GM19468 (cell line): ENCODE results near the gene FGF10.

Source experiments
- ATAC-seq: cut with Tn5 transposase; IDR thresholded peaks from one replicate; pipeline ENCODE4 v1.9.1; 2021; ENCODE audit warnings: mild to moderate bottlenecking, moderate library complexity, moderate number of reproducible peaks; ENCODE audit not compliant: unreplicated experiment; ENCODE audit errors: extremely low read depth

The FGF10 gene

DNA sequence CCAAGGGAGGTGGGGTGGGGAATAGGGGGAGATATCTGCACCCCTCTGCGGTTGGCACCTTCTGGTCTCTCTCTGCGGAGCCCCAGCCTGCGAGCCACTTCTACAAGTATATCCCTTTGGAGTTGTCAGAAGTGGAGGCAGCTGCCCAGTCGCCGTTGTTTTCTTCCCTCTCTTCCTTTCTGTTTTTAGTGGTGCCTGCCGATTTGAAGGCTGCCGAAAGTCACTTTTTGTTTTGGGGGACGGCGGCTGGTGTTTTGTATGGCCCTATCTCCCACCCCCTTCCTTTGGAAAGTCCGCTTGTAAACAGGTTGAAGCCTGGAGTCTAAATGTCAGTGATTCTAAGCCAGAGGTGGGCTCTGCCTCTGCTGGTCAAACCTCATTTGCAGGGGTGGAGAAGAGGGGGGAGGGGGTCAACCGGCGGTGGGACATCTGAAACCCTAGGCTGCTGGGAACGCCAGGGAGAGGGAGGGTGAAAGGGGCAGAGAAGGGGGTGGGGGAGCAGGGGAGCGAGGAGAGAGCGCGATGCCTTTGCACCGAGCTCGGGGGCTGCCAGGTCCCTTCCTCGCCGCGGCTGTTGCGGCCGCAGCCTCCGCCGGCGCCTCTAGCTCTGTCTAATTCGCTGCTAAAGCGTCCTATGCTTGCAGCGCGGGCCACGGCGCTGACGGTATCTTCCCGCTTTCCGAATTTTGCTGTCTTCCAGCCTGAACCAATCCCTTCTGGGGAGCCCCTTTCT is at the start of gene FGF10:
TSS of gene FGF10 (minus strand) at position 331 of the 733 bp plus-strand sequence. CDS start 738 bp downstream, outside the sequence.
- ATAC-seq: no peak

DNA sequence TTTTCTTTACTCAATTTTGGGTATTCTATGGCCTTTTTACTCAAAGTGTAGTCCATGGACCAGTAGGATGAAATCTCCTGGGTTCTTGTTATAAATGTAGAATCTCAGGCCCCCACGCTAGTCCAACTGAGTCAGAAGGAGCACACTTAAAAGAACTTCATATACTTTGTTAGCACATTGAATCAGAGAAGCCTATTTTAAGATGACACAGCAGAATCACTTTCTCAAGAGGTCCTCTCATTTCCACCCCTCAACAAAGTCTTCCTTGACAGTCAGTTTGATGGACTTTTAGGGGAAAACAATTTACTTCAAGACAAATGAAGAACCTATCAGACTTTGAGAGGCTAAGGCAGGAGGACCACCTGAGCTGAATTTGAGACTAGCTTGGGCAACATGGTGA is 37.7 kb upstream of the FGF10 start:
- no peak for ATAC-seq

DNA sequence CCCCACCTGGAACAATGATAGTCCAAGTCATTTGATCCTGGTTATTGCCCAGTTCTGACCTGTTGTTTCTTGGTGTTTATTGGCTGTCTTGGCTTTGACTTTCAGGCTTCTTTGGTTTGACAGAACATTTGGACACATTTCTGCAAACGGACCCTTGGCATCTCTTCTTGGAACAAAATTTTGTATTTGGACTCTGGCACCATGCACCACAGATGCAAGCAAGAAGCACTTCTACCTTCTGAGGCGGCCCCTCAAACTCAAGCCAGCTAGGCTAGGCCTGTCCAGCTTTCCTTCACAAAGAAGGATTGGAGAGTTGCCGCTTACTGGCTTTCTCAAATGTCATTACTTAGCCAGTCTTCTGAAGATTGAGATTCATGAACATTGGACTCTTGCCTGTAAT is 23.1 kb upstream of the FGF10 start:
- ATAC-seq: no peak

DNA sequence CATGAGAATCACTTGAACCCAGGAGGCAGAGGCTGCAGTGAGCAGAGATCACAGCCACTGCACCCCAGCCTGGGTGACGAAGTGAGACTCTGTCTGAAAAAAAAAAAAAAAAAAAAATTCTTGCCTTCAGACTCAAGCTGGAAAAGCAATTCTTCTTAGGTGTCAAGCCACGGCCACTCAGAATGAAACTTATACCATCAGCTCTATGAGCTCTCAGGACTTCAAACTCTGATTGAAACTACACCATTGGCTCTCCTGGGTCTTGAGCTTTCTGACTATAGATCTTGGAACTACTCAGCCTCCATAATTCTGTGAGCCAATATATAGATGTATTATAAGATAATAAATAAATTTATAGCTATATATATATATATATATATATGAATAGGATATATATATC is 12.9 kb upstream of the FGF10 start:
- ATAC-seq: no peak

DNA sequence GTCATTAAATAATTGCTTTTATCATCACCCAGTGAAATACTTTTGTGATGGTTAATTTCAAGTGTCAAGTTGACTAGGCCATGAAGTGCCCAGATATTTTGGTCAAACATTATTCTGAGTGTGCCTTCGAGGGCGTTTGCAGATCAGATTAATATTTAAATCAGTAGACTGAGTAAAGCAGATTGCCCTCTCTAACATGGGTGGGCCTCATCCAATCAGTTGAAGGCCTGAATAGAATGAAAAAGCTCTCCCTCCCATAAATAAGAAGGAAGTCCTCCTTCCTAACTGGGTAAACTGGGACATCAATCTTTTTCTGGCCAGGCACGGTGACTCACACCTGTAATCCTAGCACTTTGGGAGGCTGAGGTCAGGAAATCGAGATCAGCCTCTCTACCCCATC is 12.4 kb upstream of the FGF10 start:
- no peak for ATAC-seq

DNA sequence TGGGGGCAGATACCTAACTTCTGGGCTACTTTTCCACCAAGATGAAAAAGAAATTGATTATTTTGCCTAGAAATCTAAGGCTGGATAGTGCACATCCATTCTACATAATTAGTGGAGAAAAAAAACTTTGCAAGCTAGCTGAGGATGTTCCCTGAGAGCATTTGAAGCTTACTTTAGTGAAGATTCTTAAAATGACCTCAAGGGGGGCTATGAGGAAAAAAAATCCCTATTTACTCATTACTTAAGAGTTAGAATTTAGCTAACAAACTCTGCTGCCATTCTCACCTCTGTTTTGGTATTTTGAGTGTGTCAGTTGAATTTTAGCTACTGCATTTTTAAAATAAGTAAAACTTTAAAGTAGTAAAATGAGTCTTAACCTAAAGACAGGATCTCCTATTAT is 9.2 kb upstream of the FGF10 start:
- no peak for ATAC-seq

DNA sequence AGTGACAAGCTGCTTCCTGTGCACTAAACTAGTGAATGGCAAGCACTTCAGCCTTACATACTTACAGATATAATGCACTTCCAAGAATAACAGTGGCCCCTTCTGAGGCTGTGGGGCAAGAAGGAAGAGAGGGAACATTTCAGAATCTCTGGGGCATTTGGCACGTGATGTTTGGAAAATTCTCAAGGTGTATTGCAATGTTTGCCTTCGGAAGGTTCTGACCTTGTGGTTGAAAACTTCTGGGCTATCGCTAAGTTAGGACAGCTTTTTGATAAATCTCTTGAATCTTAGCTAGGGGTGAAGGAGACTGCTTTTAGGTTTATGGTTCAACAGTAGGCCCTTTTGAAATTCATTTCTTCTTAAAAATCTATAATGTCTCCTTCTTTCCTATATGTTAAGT is 7.1 kb upstream of the FGF10 start:
- ATAC-seq: no peak

DNA sequence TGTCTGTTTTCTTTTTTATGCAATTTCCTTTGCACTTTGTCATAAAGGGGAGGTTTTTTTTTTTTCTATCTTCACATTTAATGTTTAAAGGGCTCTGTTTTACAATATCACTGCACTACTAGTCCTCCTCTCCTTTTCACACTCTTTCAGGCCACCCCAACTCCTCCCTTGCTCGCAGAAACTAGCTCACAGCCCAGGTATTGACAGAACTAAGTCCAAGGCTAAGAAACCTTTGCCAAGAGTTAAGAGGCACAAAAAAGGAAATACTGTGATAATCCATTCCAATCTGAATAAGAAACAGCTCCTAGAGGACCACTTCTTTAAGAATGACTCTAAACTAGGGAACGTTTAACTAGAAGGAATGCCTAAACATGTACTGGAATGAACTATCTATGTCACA is 1.1 kb upstream of the FGF10 start:
- ATAC-seq: no peak

DNA sequence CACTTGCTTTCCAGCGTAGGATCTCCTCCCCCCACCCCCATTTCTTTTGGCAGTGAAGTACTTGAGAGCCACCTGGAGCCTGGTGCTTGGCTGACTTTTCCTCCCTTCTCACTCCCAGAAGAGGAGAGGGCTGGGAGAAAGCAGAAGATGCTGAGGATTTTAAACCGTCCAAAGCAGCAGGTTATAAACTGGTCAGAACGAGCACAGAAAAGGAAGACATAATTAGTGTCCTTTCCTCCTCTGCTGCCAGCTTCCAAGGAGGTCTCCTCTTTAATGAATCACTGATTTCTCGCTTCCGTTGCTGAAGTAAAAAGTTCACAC is 563 bp upstream of the FGF10 start:
- no peak for ATAC-seq

DNA sequence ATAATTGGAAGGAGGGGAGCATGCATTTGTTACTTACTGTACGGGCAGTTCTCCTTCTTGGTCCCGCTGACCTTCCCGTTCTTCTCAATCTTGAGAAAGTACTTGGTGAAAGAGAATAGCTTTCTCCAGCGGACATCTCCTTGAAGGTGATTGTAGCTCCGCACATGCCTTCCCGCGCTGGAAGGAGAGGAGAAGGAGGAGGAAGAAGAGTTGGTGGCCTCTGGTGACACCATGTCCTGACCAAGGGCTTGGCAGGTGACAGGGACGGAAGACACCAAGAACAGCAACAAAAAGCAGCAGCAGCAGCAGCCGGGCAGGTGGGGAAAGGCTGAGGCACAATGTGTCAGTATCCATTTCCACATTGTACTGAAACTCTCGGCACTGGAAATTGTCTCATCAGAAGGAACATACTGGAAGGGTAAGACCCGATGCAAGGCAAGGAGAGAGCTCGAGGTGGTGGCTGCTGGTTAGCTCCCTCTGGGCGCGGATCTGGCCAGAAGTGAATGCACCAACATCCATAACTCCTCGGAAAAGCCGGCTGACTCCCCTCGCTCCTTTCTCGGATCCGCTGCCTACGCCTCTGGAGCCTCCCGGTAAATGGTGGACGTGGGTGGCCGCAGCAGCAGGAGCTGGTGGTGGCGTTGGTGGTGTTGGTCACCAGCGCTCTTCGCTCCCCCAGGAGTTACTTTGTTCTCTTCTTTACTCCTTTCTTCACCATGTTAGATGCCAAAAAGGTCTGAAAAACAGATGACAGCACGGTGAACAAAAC is 715 bp downstream of the FGF10 start:
- ATAC-seq: no peak

DNA sequence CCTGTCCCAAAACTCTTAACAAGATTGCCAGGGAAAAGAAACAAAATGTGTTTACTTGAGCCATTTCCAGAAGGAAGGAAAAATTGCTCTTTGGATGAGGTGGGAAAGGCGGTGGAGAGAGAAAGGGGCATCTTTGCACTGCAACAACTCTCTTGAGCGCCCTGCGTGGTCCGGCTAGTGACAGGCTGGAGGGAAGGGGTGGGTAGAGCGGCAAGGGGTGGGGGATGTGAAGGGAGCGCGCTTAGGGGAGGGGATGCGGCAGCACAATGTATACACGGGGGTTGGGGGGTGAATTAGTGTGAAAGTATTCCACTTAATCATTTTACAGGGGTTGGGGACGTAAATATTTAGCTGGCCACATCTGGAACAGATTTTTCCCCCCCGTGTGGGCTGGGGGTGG is 1.3 kb downstream of the FGF10 start:
- ATAC-seq: no peak

DNA sequence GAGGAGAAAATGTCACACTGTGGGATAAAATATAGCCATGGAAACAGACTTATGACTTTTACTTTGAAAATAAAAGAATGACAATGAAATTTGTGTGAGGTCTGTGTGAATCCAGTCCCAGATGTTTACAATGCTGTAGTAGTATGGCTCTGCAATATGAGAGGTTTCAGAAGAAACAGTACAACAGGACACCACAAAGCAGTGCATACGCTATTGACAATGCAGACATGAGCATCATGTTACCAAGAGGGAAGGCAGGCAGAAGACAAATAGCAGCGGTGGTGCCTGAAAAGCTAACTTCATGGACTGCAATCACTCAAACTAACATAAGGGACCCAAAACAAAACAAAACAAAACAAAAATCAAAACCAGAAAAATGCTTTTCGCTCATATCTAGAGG is 1.8 kb downstream of the FGF10 start:
- no peak for ATAC-seq

DNA sequence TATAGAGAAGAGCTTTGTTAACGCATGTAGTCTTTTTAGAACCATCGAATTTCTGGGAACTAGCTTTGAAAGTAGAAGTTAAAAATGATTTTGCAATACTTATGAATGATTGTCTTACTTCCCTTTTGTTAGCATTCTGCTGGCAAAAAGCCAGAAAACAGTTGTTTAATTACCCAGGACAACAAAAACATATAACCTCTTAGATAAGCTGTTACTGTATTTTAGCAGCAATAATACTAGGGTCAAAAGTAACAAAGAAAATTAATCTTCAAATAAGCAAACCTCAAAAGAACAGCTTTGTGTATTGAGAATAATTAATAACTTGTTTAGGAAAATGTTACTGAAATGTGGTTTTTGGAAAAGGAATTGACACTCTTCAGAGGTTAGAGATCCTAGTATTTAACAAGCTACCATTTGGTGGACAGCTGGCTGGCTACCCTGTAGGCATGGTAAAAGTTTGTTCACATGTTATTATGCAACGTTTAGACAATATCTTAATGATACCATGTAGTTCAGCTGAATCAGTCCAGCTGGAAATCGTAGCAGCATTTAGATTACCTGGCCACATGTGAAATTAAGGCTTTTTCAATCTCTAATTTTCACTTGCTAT is 3.8 kb downstream of the FGF10 start:
- no peak for ATAC-seq

DNA sequence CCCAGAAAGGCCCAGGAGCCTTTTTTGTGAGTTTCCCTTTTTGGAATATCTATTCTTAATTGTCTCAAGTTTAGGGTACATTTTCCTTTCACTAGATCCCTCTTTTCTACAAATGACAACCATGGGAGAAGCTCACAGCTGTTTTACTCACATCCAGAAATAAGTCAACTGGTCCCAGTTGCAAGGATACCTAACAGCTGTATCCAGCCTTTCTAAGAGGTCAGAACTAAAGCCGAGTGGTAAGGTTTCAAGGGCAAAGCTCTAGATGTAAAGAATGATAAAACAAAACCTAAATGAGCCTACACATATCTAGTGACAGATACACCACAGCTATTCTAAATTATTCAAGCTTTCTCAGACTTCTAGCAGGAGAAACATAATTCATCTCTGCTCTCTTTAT is 4.4 kb downstream of the FGF10 start:
- no peak for ATAC-seq

DNA sequence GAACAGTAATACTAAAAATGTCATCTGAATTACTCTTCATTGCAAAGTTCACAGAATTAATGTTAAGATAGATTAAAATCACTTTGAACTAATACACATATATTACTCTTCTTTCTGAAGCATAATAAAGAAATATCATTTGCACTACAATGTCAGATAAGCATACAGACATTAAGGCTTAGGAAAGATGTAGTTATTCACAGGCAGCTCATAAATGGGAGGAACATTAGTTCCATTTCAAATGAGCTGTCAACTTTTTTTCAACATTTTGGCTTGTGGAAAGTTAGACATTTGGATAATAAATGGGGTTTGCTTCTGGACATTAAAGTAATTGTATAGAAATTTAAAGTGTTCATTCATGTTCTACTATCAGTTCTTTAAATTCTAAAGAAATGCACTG is 6.3 kb downstream of the FGF10 start:
- ATAC-seq: no peak

DNA sequence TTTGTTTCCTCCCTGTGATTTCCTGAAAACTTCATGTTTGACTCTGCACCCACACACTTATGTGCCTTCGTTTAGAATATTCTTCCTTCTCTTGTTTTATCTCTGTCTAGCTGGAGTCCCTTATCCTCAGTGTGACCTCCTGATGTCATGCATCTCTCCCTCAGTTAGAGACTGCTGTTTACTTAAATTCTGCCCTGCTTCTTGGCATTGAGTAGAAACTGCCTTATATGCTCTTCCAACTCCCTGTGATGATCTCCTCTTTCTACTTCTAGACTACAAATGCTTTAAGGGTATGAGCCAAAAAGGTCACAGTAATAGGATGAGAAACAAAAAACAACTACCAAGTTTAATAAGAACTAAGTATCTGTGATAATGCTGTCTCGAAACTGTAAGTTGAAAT is 12.2 kb downstream of the FGF10 start:
- ATAC-seq: no peak

DNA sequence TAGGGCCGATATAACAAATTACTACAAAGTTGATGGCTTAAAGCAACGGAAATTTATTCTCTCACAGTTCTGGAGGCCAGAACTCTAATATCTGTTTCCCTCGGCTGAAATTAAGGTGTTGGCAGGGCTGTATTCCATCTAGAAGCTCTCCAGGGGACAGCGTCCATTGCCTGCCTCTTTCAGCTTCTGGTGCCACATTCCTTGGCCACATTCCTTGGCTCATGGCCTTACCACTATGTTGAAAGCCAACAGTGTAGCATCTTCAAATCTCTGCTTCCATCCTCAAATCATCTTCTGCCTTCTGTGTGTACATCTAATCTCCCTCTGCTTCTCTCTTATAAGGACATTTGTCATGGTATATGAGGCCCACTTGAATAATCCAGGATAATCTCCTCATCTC is 17.2 kb downstream of the FGF10 start:
- no peak for ATAC-seq

DNA sequence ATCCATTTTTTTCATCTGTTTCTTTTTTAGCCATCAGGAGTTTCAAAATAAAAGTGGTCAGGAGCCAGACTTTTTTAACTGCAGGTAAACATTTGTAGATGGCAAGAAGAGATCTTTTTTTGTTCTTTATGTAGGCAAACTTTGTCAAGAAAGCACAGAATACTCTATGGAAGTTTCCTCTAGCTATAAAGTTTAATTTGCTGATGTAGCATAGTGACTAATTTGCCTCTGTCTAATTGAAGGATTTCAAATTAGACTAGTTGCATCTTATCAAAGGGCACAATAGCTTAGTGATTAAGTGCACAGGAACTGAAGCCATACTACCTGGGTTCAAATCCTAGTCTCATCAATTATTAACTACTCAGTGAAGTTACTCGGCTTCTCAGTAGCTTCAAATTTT is 22.0 kb downstream of the FGF10 start:
- ATAC-seq: no peak

DNA sequence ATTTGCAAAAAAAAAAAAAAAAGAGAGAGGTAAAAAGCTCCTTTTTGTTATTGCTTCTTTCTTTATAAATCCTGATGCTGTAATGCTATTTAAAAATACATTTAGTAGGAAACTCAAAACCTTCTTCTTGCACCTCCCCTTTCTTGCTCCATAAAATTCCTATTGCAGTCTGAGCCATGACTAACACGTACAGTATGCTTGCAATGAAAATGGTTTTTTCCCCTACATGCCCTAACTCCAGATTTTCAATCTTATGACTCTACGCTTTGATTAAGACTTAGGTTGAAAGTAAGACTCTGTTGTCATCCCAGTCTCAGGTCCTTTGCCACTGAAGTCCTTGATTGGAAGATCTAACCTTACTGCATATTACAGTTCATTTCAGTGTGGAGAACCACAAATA is 23.9 kb downstream of the FGF10 start:
- ATAC-seq: no peak

DNA sequence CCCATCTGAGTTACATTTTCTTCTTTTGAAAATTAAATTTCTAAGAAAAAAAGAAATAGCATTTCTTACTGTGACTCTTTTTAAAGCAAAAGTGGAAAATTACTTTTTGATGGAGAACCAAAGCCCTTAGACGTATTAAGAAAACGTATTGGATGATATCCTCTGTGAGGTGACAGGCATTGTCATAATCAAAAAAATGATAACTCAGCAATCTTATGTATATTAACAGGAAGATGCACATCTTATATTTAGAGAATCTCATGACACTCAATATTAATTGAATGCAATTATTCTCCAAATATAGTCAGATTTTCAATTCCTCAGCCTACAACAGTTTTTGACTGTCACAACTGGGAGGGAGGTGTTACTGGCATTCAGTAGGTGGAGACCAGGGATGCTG is 25.1 kb downstream of the FGF10 start:
- no peak for ATAC-seq

DNA sequence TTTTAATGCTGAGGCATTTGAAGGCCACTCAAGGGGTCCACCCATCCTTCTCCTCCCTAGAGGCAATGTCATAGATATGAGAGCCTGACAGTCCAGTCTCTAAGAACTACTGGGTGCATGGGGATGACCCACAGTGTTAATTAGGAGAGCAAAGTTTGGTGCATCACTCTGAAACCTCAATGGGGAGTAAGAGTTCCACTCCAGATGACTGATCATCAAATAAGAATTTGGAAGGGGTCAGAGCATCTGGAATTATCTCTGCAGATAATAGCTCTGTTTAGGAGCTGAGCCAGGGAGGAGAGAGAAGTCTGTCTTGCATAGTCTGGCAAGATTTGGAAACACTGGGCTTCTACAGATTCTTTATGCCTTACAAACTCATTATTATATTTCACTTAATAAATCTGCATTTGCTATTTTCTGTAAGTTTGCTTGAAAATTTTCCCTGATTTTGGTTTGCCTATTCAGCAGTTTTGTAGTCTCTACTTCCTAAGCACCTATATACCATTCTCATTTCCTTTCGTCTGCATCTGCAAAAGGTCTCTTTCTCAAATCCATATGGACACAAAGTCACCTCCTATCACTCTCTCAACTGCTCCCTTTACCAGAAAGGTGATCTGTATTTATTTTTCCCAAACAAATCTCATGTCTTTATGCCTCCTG is 27.7 kb downstream of the FGF10 start:
- no peak for ATAC-seq
